ENCODE measurements around the gene BTN1A1. TPM values are rescaled to one million over a fixed set of nuclear protein-coding genes. Genes with fewer than 3 reads are reported as not detected.
A peak's percentile ranks its signal among the peaks of the same experiment; 100 is the strongest.
"Not testable (repeated sequence)": the region's sequence is repeated elsewhere in the genome, so short reads cannot be mapped to it uniquely, and the experiment has no call there.

The BTN1A1 gene
- total RNA-seq, 2 donors from 2014 or later = not detected

- Histone ChIP-seq H3K27ac (peak overlapping the region; percentile 86 to 94), H3K4me1 (ENCODE audit: control insufficient read depth in 1 of 2, low read depth in 2 of 2) (peaks cover 35 to 46% of the 10 kb centered on the region in 2 donors), H3K27me3 (replicated peaks; ENCODE audit: insufficient read depth) (no peaks in the 10 kb centered on the region), H3K4me3 (peak overlapping the region; percentile 85), H3K9me3 (no peaks in the 10 kb centered on the region), H3K36me3 (peaks cover 5% of the 10 kb centered on the region)
- ATAC-seq (ENCODE audit: insufficient number of reproducible peaks, low FRiP score, low read depth) (peak; percentile 37), DNase-seq (ENCODE audit: low spot score) (no peak)
- TF ChIP-seq CTCF (IDR thresholded peaks at IDR 0.05) = no peak
Observed at GRCh38 chr6:26457264-26457805, 42.8 kb upstream of the BTN1A1 start.

GRCh38 chr6:26457806-26458688 is 42.1 kb upstream of the BTN1A1 start, which contains the start of gene BTN2A1:
Gene BTN2A1 (plus strand): TSS chr6:26457955. CDS start chr6:26458637, 682 bp downstream.
- DNase-seq (ENCODE audit: low spot score) = peak; percentile 55
- Histone ChIP-seq H3K27ac (peak within 1 kb of the TSS; percentile 86 to 94), H3K27me3 (replicated peaks; ENCODE audit: insufficient read depth) (no peaks in the 10 kb centered on the region), H3K4me1 (ENCODE audit: control insufficient read depth in 1 of 2, low read depth in 2 of 2) (peaks cover 35 to 48% of the 10 kb centered on the region in 2 donors), H3K36me3 (peaks cover 9% of the 10 kb centered on the region), H3K9me3 (no peaks in the 10 kb centered on the region), H3K4me3 (peak within 1 kb of the TSS; percentile 85)
- no peak for TF ChIP-seq CTCF (IDR thresholded peaks at IDR 0.05)
- peak; percentile 98 for ATAC-seq (ENCODE audit: insufficient number of reproducible peaks, low FRiP score, low read depth)

GRCh38 chr6:26459023-26459810 is 40.9 kb upstream of the BTN1A1 start:
- no peak for TF ChIP-seq CTCF (IDR thresholded peaks at IDR 0.05)
- no peaks in the 10 kb centered on the region for H3K9me3 ChIP-seq
- H3K27me3 ChIP-seq (replicated peaks; ENCODE audit: insufficient read depth) = no peaks in the 10 kb centered on the region
- H3K4me3 ChIP-seq = peak overlapping the region; percentile 85
- no peak overlapping the region for H3K27ac ChIP-seq
- H3K36me3 ChIP-seq = peaks cover 21% of the 10 kb centered on the region
- no peak for DNase-seq (ENCODE audit: low spot score)
- no peak for ATAC-seq (ENCODE audit: insufficient number of reproducible peaks, low FRiP score, low read depth)
- H3K4me1 ChIP-seq (ENCODE audit: control insufficient read depth in 1 of 2, low read depth in 2 of 2) = peaks cover 35 to 48% of the 10 kb centered on the region in 2 donors

GRCh38 chr6:26461353-26461752 is 38.8 kb upstream of the BTN1A1 start:
- ATAC-seq (ENCODE audit: insufficient number of reproducible peaks, low FRiP score, low read depth); H3K27ac ChIP-seq; H3K9me3 ChIP-seq; H3K27me3 ChIP-seq (replicated peaks; ENCODE audit: insufficient read depth); DNase-seq (ENCODE audit: low spot score): not testable (repeated sequence)
- Histone ChIP-seq H3K4me1 (ENCODE audit: control insufficient read depth in 1 of 2, low read depth in 2 of 2) (peaks cover 35 to 48% of the 10 kb centered on the region in 2 donors), H3K4me3 (peak overlapping the region; percentile 85), H3K36me3 (peaks cover 42% of the 10 kb centered on the region)

- peaks cover 65% of the 10 kb centered on the region for H3K36me3 ChIP-seq
- no peaks in the 10 kb centered on the region for H3K9me3 ChIP-seq
- peaks cover 29 to 34% of the 10 kb centered on the region in 2 donors for H3K4me1 ChIP-seq (ENCODE audit: control insufficient read depth in 1 of 2, low read depth in 2 of 2)
- no peak overlapping the region for H3K27ac ChIP-seq
- H3K27me3 ChIP-seq (replicated peaks; ENCODE audit: insufficient read depth) = no peaks in the 10 kb centered on the region
- DNase-seq (ENCODE audit: low spot score) (no peak), ATAC-seq (ENCODE audit: insufficient number of reproducible peaks, low FRiP score, low read depth) (no peak)
- no peak for TF ChIP-seq CTCF (IDR thresholded peaks at IDR 0.05)
- H3K4me3 ChIP-seq = no peak overlapping the region
Observed at GRCh38 chr6:26464014-26464413, 36.1 kb upstream of the BTN1A1 start.
